HG02798 (cell line): Measurements from ENCODE around the gene POC5.
"Not testable (repeated sequence)": the region's sequence is repeated elsewhere in the genome, so short reads cannot be mapped to it uniquely, and the experiment has no call there.

Source experiments
- ATAC-seq: cut with Tn5 transposase; IDR thresholded peaks from one replicate; pipeline ENCODE4 v1.9.1; 2021; ENCODE audit warnings: mild to moderate bottlenecking; ENCODE audit not compliant: unreplicated experiment, poor library complexity

Gene POC5, protein sequence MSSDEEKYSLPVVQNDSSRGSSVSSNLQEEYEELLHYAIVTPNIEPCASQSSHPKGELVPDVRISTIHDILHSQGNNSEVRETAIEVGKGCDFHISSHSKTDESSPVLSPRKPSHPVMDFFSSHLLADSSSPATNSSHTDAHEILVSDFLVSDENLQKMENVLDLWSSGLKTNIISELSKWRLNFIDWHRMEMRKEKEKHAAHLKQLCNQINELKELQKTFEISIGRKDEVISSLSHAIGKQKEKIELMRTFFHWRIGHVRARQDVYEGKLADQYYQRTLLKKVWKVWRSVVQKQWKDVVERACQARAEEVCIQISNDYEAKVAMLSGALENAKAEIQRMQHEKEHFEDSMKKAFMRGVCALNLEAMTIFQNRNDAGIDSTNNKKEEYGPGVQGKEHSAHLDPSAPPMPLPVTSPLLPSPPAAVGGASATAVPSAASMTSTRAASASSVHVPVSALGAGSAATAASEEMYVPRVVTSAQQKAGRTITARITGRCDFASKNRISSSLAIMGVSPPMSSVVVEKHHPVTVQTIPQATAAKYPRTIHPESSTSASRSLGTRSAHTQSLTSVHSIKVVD

DNA sequence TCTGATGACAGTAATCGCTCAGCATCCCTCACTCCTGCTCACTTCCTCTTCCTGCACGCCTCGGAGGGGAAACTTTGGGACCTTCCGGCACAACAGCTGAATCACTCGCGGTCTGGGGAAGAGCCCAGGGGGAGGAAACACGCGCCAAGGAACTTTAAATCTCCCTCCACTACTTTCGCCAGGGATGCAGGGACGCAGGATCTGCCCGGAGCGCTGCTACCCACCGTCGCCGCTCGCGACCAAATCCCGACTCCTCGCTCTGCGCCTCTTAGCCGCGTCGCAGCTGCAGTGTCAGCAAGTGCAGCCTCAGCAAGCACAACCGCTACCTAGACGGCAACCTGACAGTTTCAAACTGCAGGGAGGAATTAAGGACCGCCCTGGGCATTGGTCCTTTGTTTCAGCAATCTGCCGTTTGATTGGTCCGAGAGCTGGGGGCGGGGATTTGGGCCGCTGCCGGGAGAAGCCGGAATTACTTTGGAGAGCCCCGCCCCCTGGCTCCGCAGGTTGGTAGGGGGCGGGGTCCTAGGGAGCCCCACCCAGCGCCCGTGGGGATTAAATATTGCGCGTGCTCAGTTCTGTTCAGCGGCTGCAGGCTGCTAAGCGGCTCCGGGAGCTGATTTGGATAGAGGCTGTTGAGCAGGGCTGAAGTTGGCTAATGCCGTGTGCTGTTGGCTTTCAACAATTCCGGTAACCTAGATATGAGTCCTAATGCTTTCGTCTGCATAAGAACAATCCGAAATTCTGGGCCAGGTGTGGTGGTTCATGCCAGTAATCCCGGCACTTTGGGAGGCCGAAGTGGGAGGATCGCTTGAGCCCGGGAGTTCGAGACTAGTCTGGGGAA lies at the start of gene POC5:
POC5 (minus strand) TSS at position 356 of the 841 bp plus-strand sequence. CDS start 4,500 bp downstream, outside the sequence.
- peak; percentile 95 for ATAC-seq

DNA sequence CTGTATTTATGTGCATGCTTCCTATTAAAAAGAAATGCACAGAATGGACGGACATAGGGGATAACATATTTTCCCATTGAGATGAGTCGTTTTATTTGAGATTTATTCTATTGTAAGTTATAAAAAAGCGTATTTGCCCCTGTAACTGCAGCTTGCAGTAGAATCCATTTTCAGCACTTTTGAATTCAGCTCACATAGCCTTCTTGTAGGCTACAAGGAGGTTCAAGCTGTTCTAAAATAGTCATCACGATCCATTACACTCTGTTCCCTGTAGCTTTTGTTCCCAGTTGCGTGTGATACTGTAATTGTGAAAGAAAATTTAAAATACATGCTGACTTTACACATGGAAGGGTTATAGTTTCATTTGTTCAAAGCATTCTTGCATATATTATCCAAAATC lies 40.9 kb upstream of the POC5 start:
- ATAC-seq, result no peak

DNA sequence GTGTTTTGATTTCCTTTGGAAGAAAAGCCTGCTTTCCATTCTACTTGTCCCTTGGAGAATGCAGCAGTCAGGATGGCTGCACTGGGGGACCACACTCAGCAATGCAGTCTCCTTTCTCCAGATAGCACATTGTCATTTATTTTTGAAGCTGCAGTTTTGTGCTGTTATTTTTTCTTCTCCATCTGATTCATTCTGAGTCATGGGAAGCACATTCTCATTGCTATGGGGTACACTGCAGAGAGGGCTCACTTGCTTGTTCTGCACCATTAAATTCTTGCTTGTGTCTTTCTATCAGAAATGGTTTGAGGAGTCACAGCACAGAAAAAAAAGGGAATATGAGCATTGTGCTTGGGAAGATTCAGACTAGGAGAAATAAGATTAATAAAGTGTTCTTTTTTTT lies 39.7 kb upstream of the POC5 start:
- ATAC-seq, result no peak

DNA sequence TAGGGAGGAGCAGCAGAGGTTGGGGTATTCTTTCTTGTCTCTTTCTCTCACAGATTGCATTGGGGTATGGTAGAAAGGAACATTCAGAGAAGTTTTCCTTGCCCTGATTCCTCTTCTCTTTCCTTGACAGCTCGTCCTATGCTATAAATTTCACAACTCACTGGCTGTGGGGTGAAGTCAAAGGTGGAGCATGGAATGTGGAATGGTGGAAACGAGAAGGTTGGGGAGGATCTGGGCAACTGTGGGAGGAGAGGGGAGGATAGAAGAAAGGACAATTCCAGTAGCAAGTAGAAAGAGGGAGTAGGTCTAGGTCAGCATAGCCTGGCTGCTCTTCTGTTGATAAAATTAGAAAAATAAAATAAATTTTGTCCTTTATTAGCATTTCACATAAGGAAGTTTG lies 39.0 kb upstream of the POC5 start:
- no peak for ATAC-seq

DNA sequence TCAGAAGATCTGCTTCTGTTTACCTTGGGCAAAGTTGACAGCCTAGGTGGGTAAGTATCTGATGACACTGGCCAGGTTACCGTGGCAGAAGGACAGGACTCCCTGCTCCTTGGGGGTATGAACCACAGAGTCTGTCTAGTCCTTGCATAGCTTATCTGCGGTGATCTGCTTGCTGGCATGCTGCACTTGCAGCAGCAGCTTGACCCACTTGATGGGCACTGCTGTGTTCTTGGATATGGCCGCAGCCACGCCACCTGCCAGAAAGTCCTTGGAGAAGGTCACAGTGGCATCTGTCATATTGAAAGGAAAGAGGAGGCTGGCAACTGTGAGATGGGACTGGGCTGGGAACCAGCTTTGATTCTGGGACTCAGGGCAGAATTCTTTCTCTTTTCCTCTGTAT lies 35.9 kb upstream of the POC5 start:
- no peak for ATAC-seq

DNA sequence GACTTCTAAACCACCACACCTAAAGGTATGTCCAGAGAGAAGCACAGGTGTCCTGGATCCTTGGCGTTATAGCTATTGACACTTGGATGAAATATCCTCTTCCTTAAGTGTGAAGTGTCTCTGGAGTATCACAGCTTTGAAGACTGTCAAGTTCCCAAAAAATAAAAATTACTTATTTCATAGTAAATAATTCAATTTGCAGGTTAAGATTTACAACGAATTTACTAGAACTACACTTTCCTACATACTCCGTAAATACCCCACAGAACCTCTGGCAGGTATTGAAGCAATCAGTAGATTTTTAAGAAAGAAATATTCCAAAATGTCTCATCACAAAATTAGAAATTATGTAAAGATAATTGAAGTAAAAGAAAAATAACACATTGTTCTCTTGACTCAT lies 27.1 kb upstream of the POC5 start:
- ATAC-seq, result no peak

DNA sequence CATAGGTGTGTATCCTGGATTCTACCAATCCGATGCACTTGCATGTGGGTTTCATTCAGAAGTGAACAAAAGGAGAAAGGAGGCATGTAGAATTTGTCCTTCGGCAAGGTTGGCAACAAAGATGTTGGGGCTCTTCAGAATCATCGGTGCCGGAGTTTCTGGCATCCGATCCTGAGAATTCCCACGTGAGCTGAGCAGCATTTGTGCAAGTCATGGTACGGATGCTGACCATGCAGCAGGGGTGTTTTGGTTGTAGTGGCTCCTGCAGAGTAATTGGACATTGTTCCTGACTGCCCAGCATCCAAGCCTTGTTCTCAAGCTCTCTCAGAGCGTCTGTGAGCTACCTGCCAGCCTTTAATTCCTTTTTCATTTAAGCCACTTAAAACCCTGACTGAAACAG lies 19.0 kb upstream of the POC5 start:
- ATAC-seq, result no peak

DNA sequence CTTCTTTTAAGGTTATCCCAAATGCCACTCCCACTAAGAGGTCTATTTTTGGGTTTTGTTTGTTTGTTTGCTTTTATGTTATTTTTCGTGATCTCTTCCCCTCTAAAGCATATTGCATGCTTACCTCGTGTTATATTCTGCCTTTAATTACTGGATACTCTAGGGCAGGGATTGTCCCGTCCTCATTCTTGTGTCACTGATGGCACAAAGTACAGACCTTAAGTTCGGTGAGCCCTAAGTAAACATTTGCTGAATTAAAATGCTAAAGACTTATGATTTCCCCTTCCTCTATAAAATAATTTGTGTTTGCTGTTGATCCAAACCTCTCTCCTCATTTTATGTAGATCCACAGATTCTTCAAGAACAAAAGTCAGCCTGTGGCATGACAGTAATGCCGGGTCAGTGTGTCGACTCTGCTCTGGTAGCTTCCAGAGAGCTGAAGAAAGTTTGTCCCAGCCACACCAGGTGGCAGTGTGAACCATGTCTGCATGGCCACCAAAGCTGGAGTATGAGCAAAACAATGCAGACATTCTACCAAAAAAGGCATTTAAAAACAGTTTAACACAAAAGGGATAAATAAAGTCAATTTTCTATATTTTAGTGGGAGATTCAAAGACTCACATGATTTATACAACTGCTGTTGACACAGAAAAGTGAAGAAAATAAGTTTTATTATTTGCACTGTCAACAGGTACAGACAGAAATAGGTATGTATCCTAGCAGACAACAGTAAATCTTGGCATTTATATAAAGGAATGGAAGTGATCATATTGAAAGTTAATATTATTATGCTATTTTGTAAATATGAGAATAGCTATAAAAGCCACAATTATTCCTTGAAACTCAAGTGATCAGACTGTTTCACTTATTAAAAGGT lies 17.9 kb upstream of the POC5 start:
- ATAC-seq, result peak; percentile 57

DNA sequence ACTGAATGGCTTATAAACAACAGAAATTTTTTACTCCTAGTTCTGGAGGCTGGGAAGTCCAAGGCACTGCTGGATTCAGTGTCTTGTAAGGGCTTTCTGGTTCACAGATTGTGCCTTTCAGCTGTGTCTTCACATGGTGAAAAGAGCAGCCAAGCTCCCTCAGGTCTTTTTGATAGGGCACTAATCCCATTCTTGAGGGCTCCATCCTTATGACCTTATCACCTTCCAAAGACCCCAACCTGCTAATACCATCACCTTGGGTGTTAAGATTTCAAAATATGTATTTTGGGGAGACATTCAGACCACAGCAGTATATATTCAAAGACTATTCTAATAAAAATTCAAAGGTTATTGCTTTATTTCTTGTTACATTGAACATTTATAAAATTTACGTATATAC lies 16.5 kb upstream of the POC5 start:
- ATAC-seq, result no peak

DNA sequence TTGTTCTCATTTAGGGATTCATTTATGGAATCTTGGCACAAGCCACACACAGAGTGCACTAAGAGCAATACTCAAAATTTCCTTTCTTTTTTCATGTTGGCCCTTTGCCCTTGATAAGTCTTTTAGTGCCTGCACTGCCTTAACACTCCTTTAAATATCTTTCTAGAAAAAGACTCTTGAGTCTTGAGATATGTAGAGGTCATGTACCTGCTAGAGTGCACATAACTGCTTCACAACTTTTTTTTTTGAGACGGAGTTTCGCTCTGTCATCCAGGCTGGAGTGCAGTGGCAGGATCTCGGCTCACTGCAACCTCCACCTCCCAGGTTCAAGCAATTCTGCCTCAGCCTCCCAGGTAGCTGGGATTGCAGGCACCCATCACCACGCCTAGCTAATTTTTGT lies 14.3 kb upstream of the POC5 start:
- ATAC-seq, result not testable (repeated sequence)

DNA sequence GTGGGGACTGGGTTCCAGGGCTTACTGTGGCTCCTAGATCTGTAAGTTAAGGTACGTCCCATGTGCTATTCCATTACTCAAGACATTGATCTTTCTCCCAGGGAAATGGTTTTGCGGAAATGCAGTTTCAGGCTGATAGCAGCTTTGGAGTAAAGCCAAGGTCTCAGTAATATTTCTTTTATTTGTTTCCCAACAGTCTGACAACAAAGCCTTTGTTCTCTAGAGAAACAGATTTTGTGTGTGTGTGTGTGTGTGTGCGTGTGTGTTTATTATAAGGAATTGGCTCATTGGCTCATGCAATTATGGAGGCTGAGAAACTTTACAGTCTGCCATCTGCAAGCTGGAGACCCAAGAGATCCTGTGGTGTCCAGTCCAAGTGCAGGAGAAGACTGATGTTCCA lies 12.1 kb upstream of the POC5 start:
- no peak for ATAC-seq

DNA sequence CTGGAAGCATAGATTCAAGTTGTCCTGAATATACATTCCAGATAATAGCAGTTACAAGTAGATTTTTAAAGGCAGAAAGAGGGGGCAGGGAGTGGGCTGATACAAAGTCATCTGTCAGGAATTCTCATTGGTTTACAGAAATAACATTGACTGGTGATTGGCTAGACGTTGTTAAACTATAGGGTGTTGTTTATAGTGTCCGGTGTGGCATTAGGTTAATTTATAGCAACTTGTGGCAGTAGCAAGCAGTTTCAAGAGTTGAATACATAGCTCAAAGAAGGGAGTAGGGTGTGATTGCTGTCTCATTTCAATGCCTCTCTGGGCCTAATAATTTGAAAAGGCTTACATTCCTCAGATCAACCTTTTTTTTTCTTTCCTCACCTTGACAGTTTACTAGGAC lies 10.7 kb upstream of the POC5 start:
- ATAC-seq, result no peak

DNA sequence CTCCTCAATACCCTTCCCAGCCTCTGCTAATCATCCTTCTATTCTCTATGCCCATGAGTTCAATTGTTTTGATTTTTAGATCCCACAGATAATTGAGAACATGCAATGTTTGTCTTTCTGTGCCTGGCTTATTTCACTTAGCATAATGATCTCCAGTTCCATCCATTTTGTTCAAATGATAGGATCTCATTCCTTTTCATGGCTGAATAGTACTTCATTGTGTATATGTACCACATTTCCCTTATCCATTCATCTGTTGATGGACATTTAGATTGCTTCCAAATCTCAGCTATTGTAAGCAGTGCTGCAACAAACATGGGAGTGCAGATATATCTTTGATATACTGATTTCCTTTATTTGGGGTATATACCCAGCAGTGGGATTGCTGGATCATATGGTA lies 9.0 kb upstream of the POC5 start:
- ATAC-seq, result not testable (repeated sequence)

DNA sequence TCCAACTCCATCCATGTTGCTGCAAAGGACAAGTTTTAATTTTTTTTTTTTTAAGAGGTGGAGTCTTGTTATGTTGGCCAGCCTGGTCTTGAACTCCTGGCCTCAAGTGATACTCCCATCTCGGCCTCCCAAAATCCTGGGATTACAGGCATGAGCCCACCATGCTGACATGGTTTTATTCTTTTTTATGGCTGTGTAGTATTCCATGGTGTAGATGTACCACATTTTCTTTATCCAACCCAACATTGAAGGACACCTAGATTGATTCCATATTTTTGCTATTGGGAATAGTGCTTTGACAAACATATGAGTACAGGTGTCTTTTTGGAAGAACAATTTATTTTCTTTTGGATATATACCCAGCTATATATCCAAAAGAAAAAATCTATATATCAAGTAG lies 6.1 kb upstream of the POC5 start:
- ATAC-seq, result no peak

DNA sequence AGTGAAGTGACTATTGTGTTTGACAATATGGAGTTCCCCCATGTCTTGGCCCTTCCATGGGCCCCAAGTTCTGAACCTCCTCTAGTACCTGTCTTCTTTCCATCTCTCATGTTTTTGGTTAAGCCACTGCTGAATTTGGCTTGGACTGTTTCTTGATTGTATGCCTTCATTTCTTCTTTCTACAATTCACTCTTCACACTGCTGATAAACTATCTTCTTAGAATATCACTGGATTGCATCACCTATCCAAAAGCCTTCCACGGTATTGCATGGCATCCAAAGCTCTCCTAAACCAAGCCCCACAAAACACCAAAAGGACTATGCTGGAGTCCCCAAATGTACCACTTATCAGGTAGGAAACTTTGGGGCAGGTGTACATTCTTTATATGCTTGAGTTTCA lies 4.3 kb upstream of the POC5 start:
- ATAC-seq, result no peak

DNA sequence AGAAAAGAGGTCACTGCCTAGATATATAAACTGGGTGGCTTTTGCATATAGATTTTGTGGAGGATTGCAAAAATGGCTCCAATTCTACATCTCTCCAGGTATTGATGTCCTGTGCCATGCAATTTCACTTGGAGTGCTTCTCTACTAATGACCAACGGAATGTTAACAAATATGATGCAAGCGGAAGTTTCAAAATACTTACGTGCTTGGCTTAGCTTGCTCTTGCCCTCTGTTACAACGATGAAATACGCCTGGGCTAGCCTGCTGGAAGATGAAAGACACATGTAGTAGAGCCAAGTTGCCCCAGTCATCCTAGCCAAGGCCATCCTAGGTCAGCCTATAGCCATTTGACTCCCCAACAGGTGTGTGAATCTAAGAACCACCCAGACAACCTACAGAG lies 3.6 kb upstream of the POC5 start:
- ATAC-seq, result no peak

DNA sequence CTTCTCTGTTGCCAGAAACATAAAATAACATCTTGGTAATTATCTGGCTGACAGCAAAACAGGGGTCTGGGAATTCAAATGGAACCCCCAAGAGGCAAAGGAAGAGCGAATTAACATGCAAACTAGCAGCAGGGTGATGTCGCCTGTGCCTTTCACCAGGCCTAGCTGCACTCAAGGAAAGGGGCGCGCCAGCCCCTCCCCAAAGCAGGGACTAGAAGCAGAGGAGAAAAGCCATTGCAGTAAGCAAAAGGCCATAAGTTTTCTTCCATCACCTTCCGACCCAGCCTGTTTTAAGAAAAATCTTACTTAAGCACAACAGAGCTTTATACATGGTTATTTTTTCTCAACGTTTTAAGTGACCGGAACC lies 539 bp downstream of the POC5 start:
- ATAC-seq, result peak; percentile 10

DNA sequence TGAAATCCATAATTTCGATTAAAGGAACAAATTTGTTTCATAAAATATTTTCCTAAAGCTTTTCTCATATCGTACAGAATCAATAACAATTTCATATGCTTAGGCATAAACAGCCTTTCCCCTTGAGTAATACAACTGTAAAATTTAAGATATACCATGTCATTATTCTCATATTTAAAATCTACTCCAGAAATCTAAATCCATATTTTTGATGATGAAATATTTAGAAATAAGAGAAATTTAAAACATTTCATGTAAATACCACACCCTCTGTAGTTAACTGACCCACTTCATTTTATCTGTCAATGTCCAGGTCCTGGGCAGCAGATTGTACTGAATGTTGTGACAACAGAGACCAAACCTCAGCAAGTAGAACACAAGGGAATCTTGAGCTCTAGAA lies 5.1 kb downstream of the POC5 start:
- no peak for ATAC-seq

DNA sequence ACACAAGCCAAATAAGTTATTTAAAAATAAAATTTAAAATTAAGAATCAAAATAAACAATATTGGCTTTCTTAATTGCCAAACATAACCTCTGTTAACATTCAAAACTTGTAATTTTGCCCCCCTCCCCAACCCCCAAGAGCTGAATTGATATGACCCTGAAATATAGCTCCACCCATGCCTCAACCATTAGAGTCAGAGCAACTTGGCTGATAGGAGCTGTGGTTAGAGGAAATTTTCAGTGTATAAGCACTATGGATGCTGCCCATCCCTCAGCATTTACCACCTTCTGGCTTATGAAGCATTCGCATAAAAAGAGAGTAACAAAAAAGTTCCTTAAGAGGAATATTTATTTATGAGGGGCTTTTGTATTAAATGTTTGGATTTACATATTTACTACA lies 6.1 kb downstream of the POC5 start:
- no peak for ATAC-seq

DNA sequence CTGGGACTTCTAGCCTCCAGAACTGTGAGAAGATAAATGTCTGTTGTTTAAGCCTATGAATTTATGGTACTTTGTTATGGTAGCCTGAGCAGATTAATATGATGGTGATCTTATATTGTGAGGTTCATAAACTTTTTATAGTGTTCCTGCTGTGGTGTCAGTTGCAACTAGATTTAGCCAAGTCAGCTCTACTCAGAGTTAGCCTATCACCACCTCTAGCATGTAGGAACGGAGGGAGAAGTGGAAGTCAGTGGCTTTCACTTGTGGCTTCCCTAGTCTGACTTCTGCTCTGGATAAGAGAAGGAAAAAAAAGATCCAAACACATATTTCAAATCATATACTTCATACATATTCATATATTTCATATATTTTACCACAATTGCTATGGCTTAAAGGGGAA lies 6.6 kb downstream of the POC5 start:
- no peak for ATAC-seq
